Glomerular endothelial cell (primary cell): ENCODE results near the gene NHSL2. TPM values are rescaled to one million over a fixed set of nuclear protein-coding genes. Genes with fewer than 3 reads are reported as not detected.

Experiments used
- DNase-seq: peaks from one replicate; pipeline ENCODE4 v3.0.0-alpha.2; 2011; ENCODE audit warnings: low read depth, low spot score; ENCODE audit errors: extremely low read depth
- total RNA-seq: library from RNA; depleted of rRNA; stranded (reverse); fragments of >200 nt; gene quantifications from 2 replicates; pipeline ENCODE4 v1.2.3, GENCODE V29; 2015

The NHSL2 gene
- total RNA-seq, 1 donor from 2014 or later, result 36.9 TPM

- no peak for DNase-seq
Observed at GRCh38 chrX:72060921-72061490, 150.4 kb downstream of the NHSL2 start.

- no peak for DNase-seq
Observed at GRCh38 chrX:72062916-72063315, 152.3 kb downstream of the NHSL2 start.

- DNase-seq, result no peak
Observed at GRCh38 chrX:72069350-72070160, 158.9 kb downstream of the NHSL2 start.

GRCh38 chrX:72071213-72071612 is 160.6 kb downstream of the NHSL2 start:
- DNase-seq, result no peak

- no peak for DNase-seq
Observed at GRCh38 chrX:72073633-72074032, 163.0 kb downstream of the NHSL2 start.

GRCh38 chrX:72078411-72078810 is 167.8 kb downstream of the NHSL2 start:
- no peak for DNase-seq

- DNase-seq, result no peak
Observed at GRCh38 chrX:72079607-72080006, 169.0 kb downstream of the NHSL2 start.

GRCh38 chrX:72080150-72080549 is 169.5 kb downstream of the NHSL2 start:
- no peak for DNase-seq

GRCh38 chrX:72080800-72081199 is 170.2 kb downstream of the NHSL2 start:
- no peak for DNase-seq

- DNase-seq, result no peak
Observed at GRCh38 chrX:72081605-72082320, 171.1 kb downstream of the NHSL2 start.

- no peak for DNase-seq
Observed at GRCh38 chrX:72083291-72083690, 172.6 kb downstream of the NHSL2 start.

GRCh38 chrX:72084114-72084513 is 173.5 kb downstream of the NHSL2 start:
- DNase-seq, result no peak

- DNase-seq, result no peak
Observed at GRCh38 chrX:72086995-72087394, 176.3 kb downstream of the NHSL2 start.

GRCh38 chrX:72088761-72089160 is 178.1 kb downstream of the NHSL2 start:
- no peak for DNase-seq

- DNase-seq, result no peak
Observed at GRCh38 chrX:72089254-72089653, 178.6 kb downstream of the NHSL2 start.

- peak; percentile 57 for DNase-seq
Observed at GRCh38 chrX:72094894-72095293, 184.2 kb downstream of the NHSL2 start.

- DNase-seq, result no peak
Observed at GRCh38 chrX:72095370-72095769, 184.7 kb downstream of the NHSL2 start.

- DNase-seq, result no peak
Observed at GRCh38 chrX:72097098-72097497, 186.5 kb downstream of the NHSL2 start.

GRCh38 chrX:72100051-72100755 is 189.6 kb downstream of the NHSL2 start:
- DNase-seq, result no peak

- no peak for DNase-seq
Observed at GRCh38 chrX:72100824-72101351, 190.2 kb downstream of the NHSL2 start.

GRCh38 chrX:72101597-72102037 is 191.0 kb downstream of the NHSL2 start:
- DNase-seq, result no peak
